Mesodermal cell (in vitro differentiated cells): Measurements from ENCODE around the gene SPATA3.
A peak's percentile ranks its signal among the peaks of the same experiment; 100 is the strongest.

Experiments
- H3K27ac ChIP-seq: 2 replicates; pipeline ENCODE4 v1.7.0; 2013; ENCODE audit warnings: mild to moderate bottlenecking, low read depth, low read length, moderate library complexity; ENCODE audit not compliant: severe bottlenecking
- H3K36me3 ChIP-seq: 2 replicates; pipeline ENCODE4 v1.7.1; 2013; ENCODE audit warnings: mild to moderate bottlenecking, low read length, moderate library complexity; ENCODE audit not compliant: control insufficient read depth, insufficient read depth
- H3K4me1 ChIP-seq: one replicate; pipeline ENCODE4 v1.7.1; 2013; ENCODE audit warnings: mild to moderate bottlenecking, low read length; ENCODE audit not compliant: insufficient read depth, control insufficient read depth, poor library complexity, severe bottlenecking
- H3K4me3 ChIP-seq: 2 replicates; pipeline ENCODE4 v1.7.0; 2013; ENCODE audit warnings: low read length, control low read depth, mild to moderate bottlenecking; ENCODE audit not compliant: insufficient read depth, poor library complexity, severe bottlenecking; ENCODE audit errors: extremely low read depth
- H3K9me3 ChIP-seq: 2 replicates; pipeline ENCODE4 v1.7.1; 2013; ENCODE audit warnings: mild to moderate bottlenecking, low read length, moderate library complexity; ENCODE audit not compliant: control insufficient read depth
- WGBS, 2 experiments: methylation state at CpG; one replicate each; pipeline ENCODE4 v1.1.5; 2013; ENCODE audit warnings: missing lambda C conversion rate in 2 of 2; ENCODE audit not compliant: insufficient coverage in 2 of 2; 5-methylcytosine and 5-hydroxymethylcytosine counted together

Gene SPATA3

GRCh38 chr2:231029563-231029962, 33.6 kb downstream of the SPATA3 start:
- 85 to 89% methylated on average over 4 to 8 of the region's 9 CpGs for WGBS, 2 experiments
- Histone ChIP-seq H3K27ac (no peak overlapping the region), H3K36me3 (no peaks in the 10 kb centered on the region), H3K4me3 (no peak overlapping the region), H3K4me1 (no peaks in the 10 kb centered on the region), H3K9me3 (no peaks in the 10 kb centered on the region)

GRCh38 chr2:231030725-231031124, 34.8 kb downstream of the SPATA3 start:
- no peaks in the 10 kb centered on the region for H3K36me3 ChIP-seq
- H3K27ac ChIP-seq: no peak overlapping the region
- no peaks in the 10 kb centered on the region for H3K9me3 ChIP-seq
- H3K4me3 ChIP-seq: no peak overlapping the region
- no peaks in the 10 kb centered on the region for H3K4me1 ChIP-seq
- WGBS, 2 experiments: 84% methylated on average over 3 of the region's 3 CpGs; no CpG with 5 or more reads in 1 of the 2 experiments

GRCh38 chr2:231032575-231033140, 36.7 kb downstream of the SPATA3 start:
- H3K27ac ChIP-seq: no peak overlapping the region
- H3K4me1 ChIP-seq: no peaks in the 10 kb centered on the region
- H3K4me3 ChIP-seq: no peak overlapping the region
- 85 to 86% methylated on average over 3 to 4 of the region's 5 CpGs for WGBS, 2 experiments
- H3K9me3 ChIP-seq: no peaks in the 10 kb centered on the region
- H3K36me3 ChIP-seq: no peaks in the 10 kb centered on the region

GRCh38 chr2:231033147-231034132, 37.5 kb downstream of the SPATA3 start:
- Histone ChIP-seq H3K4me3 (no peak overlapping the region), H3K36me3 (no peaks in the 10 kb centered on the region), H3K4me1 (peaks cover 3% of the 10 kb centered on the region), H3K9me3 (no peaks in the 10 kb centered on the region), H3K27ac (no peak overlapping the region)
- WGBS, 2 experiments: 83 to 89% methylated on average over 6 of the region's 11 CpGs

- Histone ChIP-seq H3K36me3 (no peaks in the 10 kb centered on the region), H3K9me3 (no peaks in the 10 kb centered on the region), H3K27ac (no peak overlapping the region), H3K4me3 (no peak overlapping the region), H3K4me1 (peaks cover 3% of the 10 kb centered on the region)
- WGBS, 2 experiments: no CpG with 5 or more reads among the region's 4 CpGs
Measured at GRCh38 chr2:231034291-231034882, 38.5 kb downstream of the SPATA3 start.

- Histone ChIP-seq H3K27ac (no peak overlapping the region), H3K36me3 (no peaks in the 10 kb centered on the region), H3K4me1 (peaks cover 3% of the 10 kb centered on the region), H3K9me3 (no peaks in the 10 kb centered on the region), H3K4me3 (no peak overlapping the region)
- WGBS, 2 experiments: 70 to 79% methylated on average over 3 to 4 of the region's 4 CpGs
Measured at GRCh38 chr2:231036131-231036530, 40.2 kb downstream of the SPATA3 start.

- 75 to 80% methylated on average over 7 of the region's 12 CpGs for WGBS, 2 experiments
- no peaks in the 10 kb centered on the region for H3K9me3 ChIP-seq
- H3K4me1 ChIP-seq: peaks cover 3% of the 10 kb centered on the region
- no peaks in the 10 kb centered on the region for H3K36me3 ChIP-seq
- H3K27ac ChIP-seq: no peak overlapping the region
- H3K4me3 ChIP-seq: no peak overlapping the region
Measured at GRCh38 chr2:231036578-231037106, 40.7 kb downstream of the SPATA3 start.

GRCh38 chr2:231037202-231037730, 41.3 kb downstream of the SPATA3 start, which contains the start of gene C2orf72:
Gene C2orf72 (plus strand): TSS chr2:231037523. CDS start chr2:231037566, 43 bp downstream.
- H3K27ac ChIP-seq: no peak within 1 kb of the TSS
- WGBS, 2 experiments: 1 to 9% methylated on average over 8 to 31 of the region's 61 CpGs

GRCh38 chr2:231037731-231038482, 42.0 kb downstream of the SPATA3 start:
- Histone ChIP-seq H3K9me3 (no peaks in the 10 kb centered on the region), H3K27ac (no peak overlapping the region), H3K4me3 (peak overlapping the region; percentile 37), H3K4me1 (peaks cover 3% of the 10 kb centered on the region), H3K36me3 (no peaks in the 10 kb centered on the region)
- WGBS, 2 experiments: 1% methylated on average over 86 to 101 of the region's 104 CpGs

More at GRCh38 chr2:231037202-231037730, 41.3 kb downstream of the SPATA3 start, which contains the start of gene C2orf72:
- no peaks in the 10 kb centered on the region for H3K36me3 ChIP-seq
- H3K4me1 ChIP-seq: peaks cover 3% of the 10 kb centered on the region
- H3K4me3 ChIP-seq: peak within 1 kb of the TSS; percentile 37
- no peaks in the 10 kb centered on the region for H3K9me3 ChIP-seq
